K562 (cell line): ENCODE data around the gene BANP. TPM values are rescaled to one million over a fixed set of nuclear protein-coding genes. Genes with fewer than 3 reads are reported as not detected.
A peak's percentile ranks its signal among the peaks of the same experiment; 100 is the strongest.

Source experiments
- CTCFL ChIP-seq: IDR thresholded peaks from 2 replicates; pipeline ENCODE4 v1.6.1; 2011; ENCODE audit warnings: borderline replicate concordance, low read depth, mild to moderate bottlenecking, moderate library complexity, low read length; ENCODE audit not compliant: insufficient read depth, poor library complexity, severe bottlenecking
- DPF2 ChIP-seq: fragments of 450-650 bp; IDR thresholded peaks from 2 replicates; pipeline ENCODE4 v1.6.1; 2016
- KAT7 ChIP-seq: sonication (generic); formaldehyde crosslinking; IDR thresholded peaks from 2 replicates; pipeline ENCODE4 v1.8.0; 2022; ENCODE audit warnings: missing genetic modification reagents, mild to moderate bottlenecking, borderline replicate concordance
- MAZ ChIP-seq, 2 experiments: fragments of 450-650 bp in 1 of 2; sonication (generic) in 1 of 2; formaldehyde crosslinking; IDR thresholded peaks in 1 of 2; conservative IDR thresholded peaks in 1 of 2; 2 replicates each; pipeline versions ENCODE4 v1.4.0 to v1.5.0; 2020; ENCODE audit warnings: mild to moderate bottlenecking in 1 of 2, missing genetic modification reagents in 1 of 2
- RBBP5 ChIP-seq: fragments of 200-600 bp; sonication (generic); IDR thresholded peaks from 2 replicates; pipeline ENCODE4 v1.6.1; 2012; ENCODE audit warnings: borderline replicate concordance, mild to moderate bottlenecking, low read length, control low read depth, inconsistent platforms; ENCODE audit not compliant: insufficient read depth, poor library complexity, severe bottlenecking
- SRSF3 ChIP-seq: fragments of 200-400 bp; formaldehyde crosslinking; IDR thresholded peaks from 2 replicates; pipeline ENCODE4 v1.6.1; 2016; ENCODE audit warnings: mild to moderate bottlenecking, low read length, moderate library complexity; ENCODE audit not compliant: insufficient read depth
- UBTF ChIP-seq, 2 experiments: IDR thresholded peaks; 2 replicates each; pipeline ENCODE4 v1.6.1; 2012; ENCODE audit warnings: improper control_type of control experiment in 2 of 2, low read depth in 2 of 2, low read length in 2 of 2, borderline replicate concordance in 1 of 2
- ZBTB34 ChIP-seq: fragments of 250-450 bp; sonication (Bioruptor Pico); IDR thresholded peaks from 2 replicates; pipeline ENCODE4 v1.8.0; 2021; ENCODE audit warnings: mild to moderate bottlenecking, moderate library complexity
- ZBTB7A ChIP-seq: IDR thresholded peaks from 2 replicates; pipeline ENCODE4 v1.6.1; 2011; ENCODE audit warnings: low read depth, mild to moderate bottlenecking, low read length, moderate library complexity, borderline replicate concordance; ENCODE audit not compliant: control insufficient read depth
- ZBTB8A ChIP-seq: fragments of 450-650 bp; IDR thresholded peaks from 2 replicates; pipeline ENCODE4 v1.6.1; 2018; ENCODE audit warnings: mild to moderate bottlenecking, moderate library complexity; ENCODE audit not compliant: partially characterized antibody
- ZNF507 ChIP-seq: conservative IDR thresholded peaks from 2 replicates; pipeline ENCODE4 v1.6.1; 2017; ENCODE audit warnings: missing genetic modification characterization, missing compliant biosample characterization
- ZNF512 ChIP-seq: IDR thresholded peaks from 2 replicates; pipeline ENCODE4 v1.6.1; 2016; ENCODE audit warnings: missing genetic modification characterization, missing compliant biosample characterization
- ZNF639 ChIP-seq, 2 experiments: fragments of 200-800 bp in 1 of 2; sonication (Bioruptor generic) in 1 of 2; sonication (generic) in 1 of 2; formaldehyde crosslinking in 1 of 2; IDR thresholded peaks in 1 of 2; conservative IDR thresholded peaks in 1 of 2; 2 replicates each; pipeline versions ENCODE4 v1.5.0 to v1.6.1; 2016 to 2020; ENCODE audit warnings: missing compliant biosample characterization in 1 of 2, missing genetic modification characterization in 1 of 2, missing genetic modification reagents in 1 of 2
- polyA plus RNA-seq, 8 experiments: library from polyadenylated mRNA; depleted of rRNA in 4 of 8; stranded (reverse) in 5 of 8; unstranded in 3 of 8; fragments of >200 nt; fragmentation: Nextera tagmentation in 2 of 8; fragmentation: Illumina TruSeq in 1 of 8; extraction: Ambion mirVana in 2 of 8; extraction: Trizol in 1 of 8; gene quantifications; 2 replicates each; pipeline versions ENCODE4 v1.2.1 to v1.2.3, GENCODE V29; 2011 to 2014; ENCODE audit warnings: inconsistent platforms in 1 of 8, missing spikeins in 1 of 8
- total RNA-seq, 7 experiments: library from RNA; depleted of rRNA in 6 of 7; stranded (reverse); fragments of >200 nt in 6 of 7; fragmentation: Illumina TruSeq in 2 of 7; extraction: Trizol in 2 of 7; gene quantifications; 2 replicates each; pipeline versions ENCODE4 v1.2.1 to v1.2.3, GENCODE V29; 2011 to 2021; ENCODE audit warnings: low replicate concordance in 1 of 7

BANP gene
- total and polyA plus RNA-seq, 9 of the 15 experiments (the other 6 are each of a cell fraction or from before 2014, with no cell fraction given) = 4.6 to 22.1 (median 15.6) TPM

GRCh38 chr16:87951552-87952538 is 611 bp downstream of the BANP start (continued):
- TF ChIP-seq UBTF (IDR thresholded peaks at IDR 0.05; ENCODE audit: borderline replicate concordance in 1 of 2, low read depth in 2 of 2, low read length in 2 of 2) (0 out of 4 replicates have a peak, but pooled peaks have one; percentile 54 to 56), ZBTB7A (peak; percentile 87; the same call in 1 of the 2 replicates), CTCFL (no peak), KAT7 (CRISPR knock-in tag) (0 out of 2 replicates have a peak, but pooled peaks have one; percentile 61), ZNF512 (tag) (no peak), DPF2 (0 out of 2 replicates have a peak, but pooled peaks have one; percentile 11), ZNF639 (CRISPR knock-in tag; conservative IDR thresholded peaks at IDR 0.05 in 1 of 2, IDR thresholded peaks at IDR 0.05 in 1 of 2) (peak in 1 of 2 experiments; percentile 96; a peak in 2 of 4 replicates), ZBTB34 (no peak), ZNF507 (tag) (no peak), RBBP5 (peak; percentile 45), SRSF3 (0 out of 2 replicates have a peak, but pooled peaks have one; percentile 79), MAZ (CRISPR knock-in tag; conservative IDR thresholded peaks at IDR 0.05 in 1 of 2, IDR thresholded peaks at IDR 0.05 in 1 of 2) (peak in 1 of 2 experiments; percentile 3; a peak in 1 of 4 replicates), ZBTB8A (no peak)
